Smooth muscle cell (in vitro differentiated cells): ENCODE results near the gene KRTAP9-1. TPM values are rescaled to one million over a fixed set of nuclear protein-coding genes. Genes with fewer than 3 reads are reported as not detected.
A peak's percentile ranks its signal among the peaks of the same experiment; 100 is the strongest.
"Not testable (repeated sequence)": the region's sequence is repeated elsewhere in the genome, so short reads cannot be mapped to it uniquely, and the experiment has no call there.

Experiments
- DNase-seq: peaks from one replicate; lab custom pipeline; 2025; ENCODE audit not compliant: unreplicated experiment; lab: John Stamatoyannopoulos, UW
- H2AFZ ChIP-seq: fragments of 200-600 bp; sonication (generic); 2 replicates; pipeline ENCODE4 v1.6.0; 2016; ENCODE audit warnings: antibody characterized with exemption, low read depth, mild to moderate bottlenecking
- H3F3A ChIP-seq: fragments of 200-600 bp; sonication (generic); 2 replicates; pipeline ENCODE4 v1.6.0; 2017; ENCODE audit warnings: antibody characterized with exemption, low read depth
- H3K27ac ChIP-seq: fragments of 200-600 bp; sonication (generic); 2 replicates; pipeline ENCODE4 v1.5.1; 2016; ENCODE audit warnings: low read depth, mild to moderate bottlenecking
- H3K27me3 ChIP-seq: fragments of 200-600 bp; sonication (generic); 2 replicates; pipeline ENCODE4 v1.6.1; 2016; ENCODE audit warnings: low read depth, mild to moderate bottlenecking
- H3K36me3 ChIP-seq: fragments of 200-600 bp; sonication (generic); 2 replicates; pipeline ENCODE4 v1.5.1; 2016; ENCODE audit warnings: low read depth
- H3K4me1 ChIP-seq: fragments of 200-600 bp; sonication (generic); 2 replicates; pipeline ENCODE4 v1.5.1; 2016; ENCODE audit warnings: low read depth
- H3K4me2 ChIP-seq: fragments of 200-600 bp; sonication (generic); 2 replicates; pipeline ENCODE4 v1.6.0; 2016; ENCODE audit warnings: mild to moderate bottlenecking
- H3K4me3 ChIP-seq: fragments of 200-600 bp; sonication (generic); 2 replicates; pipeline ENCODE4 v1.5.1; 2016; ENCODE audit warnings: mild to moderate bottlenecking
- H3K79me2 ChIP-seq: fragments of 200-600 bp; sonication (generic); 2 replicates; pipeline ENCODE4 v1.6.0; 2016; ENCODE audit warnings: low read depth, mild to moderate bottlenecking
- H3K9ac ChIP-seq: fragments of 200-600 bp; sonication (generic); 2 replicates; pipeline ENCODE4 v1.6.0; 2016; ENCODE audit warnings: low read depth
- H3K9me3 ChIP-seq: fragments of 200-600 bp; sonication (generic); replicated peaks from 2 replicates; pipeline ENCODE4 v1.5.1; 2016; ENCODE audit warnings: low read depth
- H4K20me1 ChIP-seq: fragments of 200-600 bp; sonication (generic); 2 replicates; pipeline ENCODE4 v1.6.0; 2016; ENCODE audit warnings: low read depth
- WGBS: methylation state at CpG from one replicate; pipeline ENCODE4 v1.1.7; 2016; ENCODE audit warnings: low lambda C conversion rate; 5-methylcytosine and 5-hydroxymethylcytosine counted together
- polyA plus RNA-seq: library from polyadenylated mRNA; unstranded; fragments of >200 nt; fragmentation: Nextera tagmentation; extraction: Ambion mirVana; gene quantifications from 2 replicates; pipeline ENCODE4 v1.2.1, GENCODE V29; 2016
- total RNA-seq: library from RNA; depleted of rRNA; stranded (reverse); fragments of >200 nt; gene quantifications from 2 replicates; pipeline ENCODE4 v1.2.3, GENCODE V29; 2014
- TF ChIP-seq, protein P1 (sequence below): fragments of 200-600 bp; sonication (generic); IDR thresholded peaks from 2 replicates; pipeline ENCODE4 v1.5.1; 2017; ENCODE audit warnings: borderline replicate concordance, mild to moderate bottlenecking, antibody characterized with exemption; ENCODE audit not compliant: insufficient read depth, poor library complexity, severe bottlenecking

KRTAP9-1 gene, protein sequence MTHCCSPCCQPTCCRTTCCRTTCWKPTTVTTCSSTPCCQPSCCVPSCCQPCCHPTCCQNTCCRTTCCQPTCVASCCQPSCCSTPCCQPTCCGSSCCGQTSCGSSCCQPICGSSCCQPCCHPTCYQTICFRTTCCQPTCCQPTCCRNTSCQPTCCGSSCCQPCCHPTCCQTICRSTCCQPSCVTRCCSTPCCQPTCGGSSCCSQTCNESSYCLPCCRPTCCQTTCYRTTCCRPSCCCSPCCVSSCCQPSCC
- not detected in 2 replicates for total RNA-seq
- not detected in 2 replicates for polyA plus RNA-seq

DNA sequence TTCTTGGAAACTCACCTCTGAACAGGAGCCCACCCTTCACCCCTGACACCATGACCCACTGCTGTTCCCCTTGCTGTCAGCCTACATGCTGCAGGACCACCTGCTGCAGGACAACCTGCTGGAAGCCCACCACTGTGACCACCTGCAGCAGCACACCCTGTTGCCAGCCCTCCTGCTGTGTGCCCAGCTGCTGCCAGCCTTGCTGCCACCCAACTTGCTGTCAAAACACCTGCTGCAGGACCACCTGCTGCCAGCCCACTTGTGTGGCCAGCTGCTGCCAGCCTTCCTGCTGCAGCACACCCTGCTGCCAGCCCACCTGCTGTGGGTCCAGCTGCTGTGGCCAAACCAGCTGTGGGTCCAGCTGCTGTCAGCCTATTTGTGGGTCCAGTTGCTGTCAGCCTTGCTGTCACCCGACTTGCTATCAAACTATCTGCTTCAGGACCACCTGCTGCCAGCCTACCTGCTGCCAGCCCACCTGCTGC is at the start of gene KRTAP9-1:
Gene KRTAP9-1 (plus strand): TSS at position 51 of the 482 bp plus-strand sequence. CDS start 0 bp downstream, at position 51.
- not testable (repeated sequence) for H3K9me3 ChIP-seq, H3K4me3 ChIP-seq, H3K36me3 ChIP-seq, DNase-seq, H3K4me2 ChIP-seq, H3K27me3 ChIP-seq, H3K9ac ChIP-seq, H3K79me2 ChIP-seq, H3K27ac ChIP-seq, H4K20me1 ChIP-seq, H3K4me1 ChIP-seq, H3F3A ChIP-seq, H2AFZ ChIP-seq
- WGBS = 80% methylated on average over 1 of the region's 1 CpG

DNA sequence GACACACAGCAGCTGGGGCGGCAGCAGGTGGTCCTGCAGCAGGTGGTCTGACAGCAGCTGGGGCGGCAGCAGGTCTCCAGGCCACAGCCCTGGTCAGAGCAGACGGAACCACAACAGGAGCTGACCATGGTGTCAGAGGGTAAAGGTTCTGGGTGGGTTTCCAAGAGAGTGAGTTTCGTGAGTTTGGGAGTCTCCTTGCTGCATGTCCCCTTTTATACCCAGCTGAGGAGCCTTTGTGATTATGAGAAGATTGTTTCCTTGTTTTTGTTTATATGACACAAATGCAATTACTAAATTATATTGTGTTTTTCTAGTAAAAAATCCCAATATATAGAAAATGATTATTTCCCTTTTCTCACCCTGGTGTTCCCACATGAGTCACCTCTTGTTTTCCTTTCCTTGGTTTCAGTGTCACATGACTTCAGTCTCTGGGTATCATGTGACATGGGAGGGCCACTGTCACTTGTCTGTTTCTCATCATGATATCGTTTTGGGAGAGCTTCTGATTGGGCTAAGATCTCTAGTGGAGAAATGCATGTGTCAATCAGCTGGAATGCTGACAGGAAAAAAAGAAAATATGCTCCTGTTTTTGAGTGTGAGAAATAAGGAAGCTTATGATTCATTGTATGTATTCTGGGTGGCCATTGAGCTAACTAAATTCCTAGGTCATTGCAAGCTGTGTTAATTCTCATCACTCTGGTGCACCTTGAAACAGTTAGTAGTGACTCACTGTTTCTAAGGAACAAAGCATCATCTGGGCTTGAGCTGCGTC is 49.1 kb upstream of the KRTAP9-1 start, which contains the start of gene KRTAP4-6:
Gene KRTAP4-6 (minus strand): TSS at position 185 of the 772 bp plus-strand sequence. CDS start 57 bp downstream, at position 128.
- H4K20me1 ChIP-seq = no peaks in the 10 kb centered on the region
- no peak within 1 kb of the TSS for H3K4me2 ChIP-seq
- TF ChIP-seq, protein P1, sequence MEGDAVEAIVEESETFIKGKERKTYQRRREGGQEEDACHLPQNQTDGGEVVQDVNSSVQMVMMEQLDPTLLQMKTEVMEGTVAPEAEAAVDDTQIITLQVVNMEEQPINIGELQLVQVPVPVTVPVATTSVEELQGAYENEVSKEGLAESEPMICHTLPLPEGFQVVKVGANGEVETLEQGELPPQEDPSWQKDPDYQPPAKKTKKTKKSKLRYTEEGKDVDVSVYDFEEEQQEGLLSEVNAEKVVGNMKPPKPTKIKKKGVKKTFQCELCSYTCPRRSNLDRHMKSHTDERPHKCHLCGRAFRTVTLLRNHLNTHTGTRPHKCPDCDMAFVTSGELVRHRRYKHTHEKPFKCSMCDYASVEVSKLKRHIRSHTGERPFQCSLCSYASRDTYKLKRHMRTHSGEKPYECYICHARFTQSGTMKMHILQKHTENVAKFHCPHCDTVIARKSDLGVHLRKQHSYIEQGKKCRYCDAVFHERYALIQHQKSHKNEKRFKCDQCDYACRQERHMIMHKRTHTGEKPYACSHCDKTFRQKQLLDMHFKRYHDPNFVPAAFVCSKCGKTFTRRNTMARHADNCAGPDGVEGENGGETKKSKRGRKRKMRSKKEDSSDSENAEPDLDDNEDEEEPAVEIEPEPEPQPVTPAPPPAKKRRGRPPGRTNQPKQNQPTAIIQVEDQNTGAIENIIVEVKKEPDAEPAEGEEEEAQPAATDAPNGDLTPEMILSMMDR = no peak
- peak within 1 kb of the TSS; percentile 25 for H3K27ac ChIP-seq
- DNase-seq = no peak
- H3K9ac ChIP-seq = no peak within 1 kb of the TSS
- H3K79me2 ChIP-seq = no peaks in the 10 kb centered on the region
- H3K4me3 ChIP-seq = no peak within 1 kb of the TSS
- H3K4me1 ChIP-seq = no peaks in the 10 kb centered on the region
- no peaks in the 10 kb centered on the region for H3F3A ChIP-seq
- WGBS = 88% methylated on average over 6 of the region's 6 CpGs
- no peaks in the 10 kb centered on the region for H3K27me3 ChIP-seq
- peaks cover 3% of the 10 kb centered on the region for H3K9me3 ChIP-seq
- H3K36me3 ChIP-seq = no peaks in the 10 kb centered on the region
- H2AFZ ChIP-seq = no peak within 1 kb of the TSS

DNA sequence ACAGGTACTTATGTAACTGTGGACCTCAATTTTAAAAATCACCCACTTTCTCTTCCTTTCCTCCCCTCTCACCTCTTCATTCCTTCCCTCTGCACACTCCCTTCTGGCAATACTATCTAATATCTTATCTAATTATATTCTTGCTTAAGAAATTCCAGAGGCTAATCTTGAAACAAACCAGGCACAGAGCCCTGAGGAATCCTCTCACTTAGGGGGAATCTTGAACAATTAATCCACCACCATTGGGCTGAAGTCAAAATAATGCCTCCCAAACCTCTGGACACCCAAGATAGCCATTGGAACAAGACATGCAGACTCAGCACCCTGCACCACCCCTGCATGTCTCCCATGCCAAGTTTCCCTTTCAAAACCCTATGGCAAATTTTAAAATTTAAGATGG is 48.3 kb upstream of the KRTAP9-1 start:
- TF ChIP-seq, protein P1 = no peak
- H3K27me3 ChIP-seq = no peaks in the 10 kb centered on the region
- H2AFZ ChIP-seq = no peak overlapping the region
- H3K9ac ChIP-seq = no peak overlapping the region
- DNase-seq = no peak
- no peak overlapping the region for H3K4me3 ChIP-seq
- peaks cover 3% of the 10 kb centered on the region for H3K9me3 ChIP-seq
- no peak overlapping the region for H3K4me2 ChIP-seq
- H3K36me3 ChIP-seq = no peaks in the 10 kb centered on the region
- no peaks in the 10 kb centered on the region for H4K20me1 ChIP-seq
- H3K27ac ChIP-seq = peak overlapping the region; percentile 25
- H3F3A ChIP-seq = no peaks in the 10 kb centered on the region
- no peaks in the 10 kb centered on the region for H3K4me1 ChIP-seq
- no peaks in the 10 kb centered on the region for H3K79me2 ChIP-seq

DNA sequence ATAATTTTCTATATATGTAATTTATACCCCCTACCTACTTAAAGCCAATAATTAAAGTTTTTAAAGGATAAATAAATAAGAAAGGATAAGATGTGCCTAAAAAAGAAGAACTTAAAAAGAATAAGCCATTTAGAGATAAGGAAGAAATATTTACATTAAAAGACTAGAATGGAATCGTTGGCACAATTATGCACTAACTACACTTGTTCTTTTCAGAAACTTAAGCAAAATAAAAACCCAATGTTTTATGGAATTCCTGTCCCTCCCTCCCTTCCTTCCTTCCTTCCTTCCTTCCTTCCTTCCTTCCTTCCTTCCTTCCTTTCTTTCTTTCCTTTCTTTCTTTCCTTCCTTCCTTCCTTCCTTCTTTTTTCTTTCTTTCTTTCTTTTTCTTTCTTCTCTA is 44.8 kb upstream of the KRTAP9-1 start:
- Histone ChIP-seq H3K79me2 (no peaks in the 10 kb centered on the region), H3F3A (no peaks in the 10 kb centered on the region), H2AFZ (no peak overlapping the region), H3K4me3 (no peak overlapping the region), H3K4me1 (no peaks in the 10 kb centered on the region), H3K4me2 (no peak overlapping the region), H3K27me3 (no peaks in the 10 kb centered on the region), H3K36me3 (no peaks in the 10 kb centered on the region), H3K27ac (no peak overlapping the region), H3K9ac (no peak overlapping the region), H3K9me3 (no peaks in the 10 kb centered on the region), H4K20me1 (no peaks in the 10 kb centered on the region)
- DNase-seq = no peak
- TF ChIP-seq, protein P1 = no peak
- 100% methylated on average over 1 of the region's 1 CpG for WGBS
